Smooth muscle cell (in vitro differentiated cells): ENCODE data around the gene BLVRA. TPM values are rescaled to one million over a fixed set of nuclear protein-coding genes. Genes with fewer than 3 reads are reported as not detected.
"Not testable (repeated sequence)": the region's sequence is repeated elsewhere in the genome, so short reads cannot be mapped to it uniquely, and the experiment has no call there.

Source experiments
- DNase-seq: peaks from one replicate; lab custom pipeline; 2025; ENCODE audit not compliant: unreplicated experiment; lab: John Stamatoyannopoulos, UW
- H2AFZ ChIP-seq: fragments of 200-600 bp; sonication (generic); 2 replicates; pipeline ENCODE4 v1.6.0; 2016; ENCODE audit warnings: antibody characterized with exemption, low read depth, mild to moderate bottlenecking
- H3F3A ChIP-seq: fragments of 200-600 bp; sonication (generic); 2 replicates; pipeline ENCODE4 v1.6.0; 2017; ENCODE audit warnings: antibody characterized with exemption, low read depth
- H3K27ac ChIP-seq: fragments of 200-600 bp; sonication (generic); 2 replicates; pipeline ENCODE4 v1.5.1; 2016; ENCODE audit warnings: low read depth, mild to moderate bottlenecking
- H3K27me3 ChIP-seq: fragments of 200-600 bp; sonication (generic); 2 replicates; pipeline ENCODE4 v1.6.1; 2016; ENCODE audit warnings: low read depth, mild to moderate bottlenecking
- H3K36me3 ChIP-seq: fragments of 200-600 bp; sonication (generic); 2 replicates; pipeline ENCODE4 v1.5.1; 2016; ENCODE audit warnings: low read depth
- H3K4me1 ChIP-seq: fragments of 200-600 bp; sonication (generic); 2 replicates; pipeline ENCODE4 v1.5.1; 2016; ENCODE audit warnings: low read depth
- H3K4me2 ChIP-seq: fragments of 200-600 bp; sonication (generic); 2 replicates; pipeline ENCODE4 v1.6.0; 2016; ENCODE audit warnings: mild to moderate bottlenecking
- H3K4me3 ChIP-seq: fragments of 200-600 bp; sonication (generic); 2 replicates; pipeline ENCODE4 v1.5.1; 2016; ENCODE audit warnings: mild to moderate bottlenecking
- H3K79me2 ChIP-seq: fragments of 200-600 bp; sonication (generic); 2 replicates; pipeline ENCODE4 v1.6.0; 2016; ENCODE audit warnings: low read depth, mild to moderate bottlenecking
- H3K9ac ChIP-seq: fragments of 200-600 bp; sonication (generic); 2 replicates; pipeline ENCODE4 v1.6.0; 2016; ENCODE audit warnings: low read depth
- H3K9me3 ChIP-seq: fragments of 200-600 bp; sonication (generic); replicated peaks from 2 replicates; pipeline ENCODE4 v1.5.1; 2016; ENCODE audit warnings: low read depth
- H4K20me1 ChIP-seq: fragments of 200-600 bp; sonication (generic); 2 replicates; pipeline ENCODE4 v1.6.0; 2016; ENCODE audit warnings: low read depth
- CTCF ChIP-seq: fragments of 200-600 bp; sonication (generic); IDR thresholded peaks from 2 replicates; pipeline ENCODE4 v1.5.1; 2017; ENCODE audit warnings: borderline replicate concordance, mild to moderate bottlenecking, antibody characterized with exemption; ENCODE audit not compliant: insufficient read depth, poor library complexity, severe bottlenecking
- WGBS: methylation state at CpG from one replicate; pipeline ENCODE4 v1.1.7; 2016; ENCODE audit warnings: low lambda C conversion rate; 5-methylcytosine and 5-hydroxymethylcytosine counted together
- polyA plus RNA-seq: library from polyadenylated mRNA; unstranded; fragments of >200 nt; fragmentation: Nextera tagmentation; extraction: Ambion mirVana; gene quantifications from 2 replicates; pipeline ENCODE4 v1.2.1, GENCODE V29; 2016
- total RNA-seq: library from RNA; depleted of rRNA; stranded (reverse); fragments of >200 nt; gene quantifications from 2 replicates; pipeline ENCODE4 v1.2.3, GENCODE V29; 2014

The BLVRA gene
- total and polyA plus RNA-seq, 2 experiments from 2014 or later: 24.6 to 65.4 TPM

DNA sequence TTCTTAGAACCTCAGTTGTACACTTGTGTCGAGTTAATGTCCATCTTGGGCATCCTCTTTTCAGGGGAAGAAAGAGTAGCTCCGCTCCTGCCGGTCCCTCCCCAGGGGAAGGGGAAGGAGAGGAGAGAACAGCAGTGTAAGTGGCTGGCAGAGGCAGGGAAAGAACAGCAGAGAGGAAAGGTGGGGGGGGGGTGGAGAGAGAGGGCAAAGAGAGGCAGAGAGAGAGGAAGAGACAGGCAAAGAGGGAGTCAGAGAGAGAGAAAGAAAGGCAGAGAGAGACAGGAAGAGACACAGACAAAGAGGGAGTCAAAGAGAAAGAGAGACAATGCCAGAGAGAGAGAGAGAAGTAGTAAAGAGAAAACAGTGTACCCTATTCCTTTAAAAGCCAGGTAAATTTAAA lies 56.9 kb downstream of the BLVRA start:
- no peaks in the 10 kb centered on the region for H4K20me1 ChIP-seq
- H3K9ac ChIP-seq: no peak overlapping the region
- no peaks in the 10 kb centered on the region for H3K4me1 ChIP-seq
- no peak overlapping the region for H2AFZ ChIP-seq
- H3K27ac ChIP-seq: no peak overlapping the region
- WGBS: 44% methylated on average over 3 of the region's 3 CpGs
- no peaks in the 10 kb centered on the region for H3K36me3 ChIP-seq
- no peak for DNase-seq
- no peak for TF ChIP-seq CTCF
- no peak overlapping the region for H3K4me3 ChIP-seq
- H3K4me2 ChIP-seq: no peak overlapping the region
- no peaks in the 10 kb centered on the region for H3F3A ChIP-seq
- H3K9me3 ChIP-seq: no peaks in the 10 kb centered on the region
- peaks cover 6% of the 10 kb centered on the region for H3K27me3 ChIP-seq
- H3K79me2 ChIP-seq: no peaks in the 10 kb centered on the region

DNA sequence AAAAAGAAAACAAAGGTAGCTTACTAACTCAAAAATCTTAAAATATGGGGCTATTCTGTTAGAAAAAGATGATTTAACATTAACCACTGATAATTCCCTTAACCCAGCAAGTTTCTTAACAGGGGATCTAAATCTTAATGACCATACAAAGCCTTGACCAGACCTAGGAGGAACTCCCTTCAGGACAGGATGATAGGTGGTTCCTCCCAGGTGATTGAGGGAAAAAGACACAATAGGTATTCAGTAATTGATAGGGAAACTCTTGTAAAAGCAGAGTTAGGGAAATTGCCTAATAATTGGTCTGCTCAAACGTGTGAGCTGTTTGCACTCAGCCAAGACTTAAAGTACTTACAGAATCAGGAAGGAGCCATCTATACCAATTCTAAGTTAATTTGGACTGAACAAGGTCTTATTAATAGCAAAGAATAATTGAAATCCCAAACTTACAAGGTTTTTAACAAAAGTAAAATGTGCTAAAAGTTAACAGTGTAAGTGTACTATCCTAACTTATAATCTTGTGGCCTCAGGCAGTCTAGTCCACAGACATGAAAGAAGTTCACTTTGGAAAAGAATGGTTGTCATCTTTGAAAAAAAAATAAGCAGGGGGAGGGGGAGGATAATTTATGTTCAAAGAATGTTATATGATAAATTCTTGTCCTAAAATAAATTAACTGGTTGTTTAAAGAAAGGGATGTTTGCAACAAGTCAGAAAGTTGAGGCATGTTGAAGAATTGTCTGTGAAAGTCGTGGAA lies 57.7 kb downstream of the BLVRA start:
- H4K20me1 ChIP-seq, H3K9me3 ChIP-seq, DNase-seq, H3K4me2 ChIP-seq, H3K27ac ChIP-seq, H3K9ac ChIP-seq, H3F3A ChIP-seq, H2AFZ ChIP-seq, H3K4me1 ChIP-seq, H3K4me3 ChIP-seq, H3K27me3 ChIP-seq, H3K36me3 ChIP-seq, H3K79me2 ChIP-seq: not testable (repeated sequence)
- WGBS: 60% methylated on average over 2 of the region's 2 CpGs

DNA sequence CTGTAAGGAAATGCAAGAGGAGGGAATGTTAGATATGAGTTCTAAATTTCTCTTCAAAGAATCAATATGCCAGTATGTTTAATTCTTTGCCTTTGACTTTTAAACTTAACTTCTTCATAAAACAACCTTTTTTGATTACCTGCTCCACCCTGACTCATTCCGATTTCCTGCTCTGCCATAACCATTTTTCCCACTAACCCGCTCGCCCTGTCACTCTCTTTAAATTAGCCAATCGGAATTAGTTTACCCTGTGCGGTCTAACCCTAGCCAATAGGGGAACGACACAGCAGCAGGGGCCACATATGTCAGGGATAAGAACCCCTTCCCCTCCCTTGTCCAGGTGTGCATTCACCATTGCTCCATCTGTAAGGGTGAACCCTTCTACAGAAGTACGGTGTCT lies 64.9 kb downstream of the BLVRA start:
- 97% methylated on average over 7 of the region's 7 CpGs for WGBS

GRCh38 chr7:43823941-43824340 lies 65.5 kb downstream of the BLVRA start:
- no peak for DNase-seq
- H4K20me1 ChIP-seq: no peaks in the 10 kb centered on the region
- 73% methylated on average over 6 of the region's 6 CpGs for WGBS
- no peaks in the 10 kb centered on the region for H3K79me2 ChIP-seq
- no peaks in the 10 kb centered on the region for H3K9me3 ChIP-seq
- H3K4me3 ChIP-seq: no peak overlapping the region
- no peaks in the 10 kb centered on the region for H3K27me3 ChIP-seq
- no peaks in the 10 kb centered on the region for H3K36me3 ChIP-seq
- peak overlapping the region; percentile 80 for H3K27ac ChIP-seq
- peaks cover 3% of the 10 kb centered on the region for H3K4me1 ChIP-seq
- no peak overlapping the region for H2AFZ ChIP-seq
- H3K4me2 ChIP-seq: peak overlapping the region; percentile 75
- TF ChIP-seq CTCF: no peak
- H3F3A ChIP-seq: no peaks in the 10 kb centered on the region
- no peak overlapping the region for H3K9ac ChIP-seq

More for the DNA sequence above, 64.9 kb downstream of the BLVRA start:
- not testable (repeated sequence) for H3K4me1 ChIP-seq, H3K9me3 ChIP-seq, H3F3A ChIP-seq, H3K27ac ChIP-seq, H3K27me3 ChIP-seq, H3K79me2 ChIP-seq, H3K4me2 ChIP-seq, H2AFZ ChIP-seq, DNase-seq, H3K36me3 ChIP-seq, H3K9ac ChIP-seq, H3K4me3 ChIP-seq, H4K20me1 ChIP-seq

GRCh38 chr7:43824513-43824912 lies 66.0 kb downstream of the BLVRA start:
- H3K4me3 ChIP-seq: peak overlapping the region; percentile 30
- 49% methylated on average over 12 of the region's 12 CpGs for WGBS
- H3F3A ChIP-seq, H3K36me3 ChIP-seq, DNase-seq, H3K27me3 ChIP-seq, H3K4me1 ChIP-seq, H4K20me1 ChIP-seq, H3K79me2 ChIP-seq, H3K9ac ChIP-seq, H3K9me3 ChIP-seq: not testable (repeated sequence)
- peak overlapping the region; percentile 75 for H3K4me2 ChIP-seq
- H2AFZ ChIP-seq: peak overlapping the region; percentile 72
- peak overlapping the region; percentile 80 for H3K27ac ChIP-seq
